ENCODE data around the gene PDLIM7.
A peak's percentile ranks its signal among the peaks of the same experiment; 100 is the strongest.

GRCh38 chr5:177496727-177497291 lies 595 bp downstream of the PDLIM7 start:
- TF ChIP-seq CTCF (IDR thresholded peaks at IDR 0.05) (no peak), POLR2A (IDR thresholded peaks at IDR 0.05) (peak in 1 of 2 donors; percentile 42), POLR2AphosphoS5 (IDR thresholded peaks at IDR 0.05; ENCODE audit: insufficient read depth in 1 of 2, low read depth in 1 of 2) (no peak)

All from vagina (tissue), 2 donors.